ENCODE results near the gene RABGAP1L.
A peak's percentile ranks its signal among the peaks of the same experiment; 100 is the strongest.

The RABGAP1L gene

DNA sequence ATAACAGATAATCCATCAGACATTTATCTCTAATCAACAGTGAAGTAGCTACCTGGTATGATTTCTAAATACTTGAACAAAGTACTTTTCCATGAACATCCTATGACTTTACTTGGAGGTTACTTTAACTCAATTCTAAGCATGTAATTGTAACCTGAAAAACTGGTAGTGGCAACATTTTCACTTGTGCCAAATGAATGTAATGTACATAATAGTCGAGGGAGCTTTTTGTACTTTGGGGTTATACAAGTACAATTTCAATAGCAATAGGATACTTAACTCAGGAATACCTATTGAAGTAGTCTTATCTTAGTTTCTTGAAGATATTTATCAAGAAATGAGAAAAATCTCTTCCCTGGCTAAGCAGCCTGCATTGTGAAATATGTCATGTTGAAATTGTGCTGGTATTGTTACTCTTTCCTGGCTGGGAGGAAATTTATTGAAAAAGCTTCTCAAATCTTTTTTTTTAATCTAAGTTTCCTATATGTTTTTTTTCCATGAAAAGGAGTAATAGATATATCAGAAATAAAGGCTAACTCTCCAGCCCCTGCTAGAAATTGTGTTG lies 806.8 kb downstream of the RABGAP1L start:
- DNase-seq (ENCODE audit: low spot score): no peak

- DNase-seq (ENCODE audit: low spot score): no peak
These were observed 808.8 kb downstream of the RABGAP1L start for GRCh38 chr1:174967845-174968705.

- DNase-seq (ENCODE audit: low spot score): no peak
These were observed 809.5 kb downstream of the RABGAP1L start for GRCh38 chr1:174968750-174969244.

- no peak for DNase-seq (ENCODE audit: low spot score)
These were observed 810.7 kb downstream of the RABGAP1L start for GRCh38 chr1:174969977-174970376.

- DNase-seq (ENCODE audit: low spot score): no peak
These were observed 812.1 kb downstream of the RABGAP1L start for GRCh38 chr1:174971466-174971865.

- no peak for DNase-seq (ENCODE audit: low spot score)
These were observed 812.6 kb downstream of the RABGAP1L start for GRCh38 chr1:174971902-174972301.

DNA sequence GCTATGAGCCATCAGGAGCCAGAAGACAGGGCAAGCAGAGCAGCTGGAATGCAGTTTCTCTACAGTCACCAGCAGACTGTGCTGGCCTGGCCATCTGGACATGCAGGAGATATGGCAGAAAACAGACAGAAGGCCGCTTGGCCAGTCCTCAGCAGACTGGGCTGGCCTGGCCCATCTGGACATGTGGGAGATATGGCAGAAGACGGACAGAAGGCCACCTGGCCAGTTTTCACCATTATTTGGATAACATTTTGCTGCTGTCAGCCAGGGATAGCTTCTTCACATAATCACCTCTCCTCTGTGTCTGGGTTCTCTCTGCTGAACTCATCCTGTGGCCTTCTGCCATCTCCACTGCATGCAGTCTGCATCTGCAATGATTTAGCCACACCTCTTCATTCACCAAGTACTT lies 815.4 kb downstream of the RABGAP1L start:
- no peak for DNase-seq (ENCODE audit: low spot score)

DNA sequence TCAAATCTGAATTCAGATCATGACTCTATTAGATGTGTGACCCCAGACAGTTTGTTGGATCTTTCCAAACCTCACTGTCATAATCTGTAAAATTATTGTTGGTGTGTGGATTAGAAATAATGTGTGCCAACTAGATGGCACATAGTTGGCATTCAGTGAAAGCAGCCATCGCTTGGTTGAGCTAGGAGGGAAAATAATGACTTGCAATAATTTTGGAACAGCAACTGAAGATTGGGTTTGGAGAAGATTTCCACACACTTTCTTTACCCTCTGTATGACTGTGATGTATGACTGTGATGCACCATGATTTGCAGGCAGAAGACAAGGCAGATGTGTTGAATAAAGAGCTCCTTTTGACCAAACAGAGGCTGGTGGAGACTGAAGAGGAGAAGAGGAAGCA lies 816.4 kb downstream of the RABGAP1L start:
- DNase-seq (ENCODE audit: low spot score): no peak

DNA sequence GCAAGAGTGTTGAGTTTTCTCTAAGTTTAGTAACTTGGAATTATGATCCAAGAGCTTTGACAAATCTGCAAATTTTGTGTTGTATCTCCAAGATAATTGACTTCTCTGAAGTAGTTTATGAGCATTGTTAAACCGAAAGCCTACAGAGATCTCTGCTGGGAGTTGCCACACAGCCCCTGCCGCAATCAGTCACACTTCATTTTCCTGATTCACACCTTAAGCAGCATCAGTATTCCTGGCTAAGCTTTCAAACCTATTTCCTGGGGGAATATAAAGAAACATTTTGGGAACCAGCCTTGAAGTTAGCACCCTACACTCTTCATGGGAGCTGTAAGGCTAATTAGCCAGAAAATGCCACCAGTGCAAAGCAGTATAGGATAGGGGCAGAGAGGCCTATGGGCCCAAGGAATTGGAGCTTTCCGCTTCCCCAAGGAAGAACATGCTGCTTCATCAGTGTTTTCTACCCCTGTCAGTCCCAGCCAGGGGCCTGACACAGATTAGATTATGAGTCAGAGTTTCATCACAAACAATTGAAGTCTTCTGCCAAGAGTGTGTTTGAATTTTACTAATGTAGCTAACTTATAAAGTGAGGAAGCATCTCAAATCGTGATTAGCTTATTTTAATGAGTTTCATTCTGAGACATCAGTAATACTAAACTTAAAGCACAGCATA lies 817.3 kb downstream of the RABGAP1L start:
- DNase-seq (ENCODE audit: low spot score): no peak

- DNase-seq (ENCODE audit: low spot score): peak; percentile 50
These were observed 823.8 kb downstream of the RABGAP1L start for GRCh38 chr1:174982971-174983689.

DNA sequence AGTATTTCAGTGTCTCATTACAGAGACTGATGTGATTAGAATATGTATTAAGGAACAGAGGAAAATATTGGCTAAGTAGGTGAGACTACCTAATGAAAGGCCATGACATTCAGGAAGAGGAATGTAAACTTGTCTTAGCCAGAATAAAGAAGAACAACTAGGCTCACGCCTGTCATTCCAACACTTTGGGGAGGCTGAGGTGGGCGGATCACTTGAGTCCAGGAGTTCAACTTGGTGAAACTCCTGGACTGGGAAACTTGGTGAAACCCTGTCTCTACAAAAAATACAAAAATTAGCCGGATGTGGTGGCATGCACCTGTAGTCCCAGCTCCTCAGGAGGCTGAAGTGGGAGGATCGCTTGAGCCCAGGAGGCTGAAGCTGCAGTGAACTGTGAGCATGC lies 825.6 kb downstream of the RABGAP1L start:
- no peak for DNase-seq (ENCODE audit: low spot score)

DNA sequence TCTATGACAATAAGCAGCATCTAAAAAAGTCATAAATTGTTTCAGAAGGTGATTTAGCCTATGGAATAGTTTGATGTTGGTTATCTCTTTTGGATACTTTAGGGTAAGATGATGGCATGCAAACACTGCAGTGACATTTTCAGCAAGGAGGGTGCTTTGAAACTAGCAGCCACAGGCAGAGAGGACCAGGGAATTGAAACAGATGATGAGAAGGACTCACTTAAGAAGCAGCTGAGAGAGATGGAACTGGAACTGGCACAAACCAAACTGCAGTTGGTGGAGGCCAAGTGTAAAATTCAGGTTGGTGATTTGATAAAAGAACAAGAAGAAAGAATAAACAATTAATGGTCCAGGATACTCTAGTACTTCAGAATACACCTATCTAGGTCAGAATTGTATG lies 829.2 kb downstream of the RABGAP1L start:
- DNase-seq (ENCODE audit: low spot score): no peak

- no peak for DNase-seq (ENCODE audit: low spot score)
These were observed 829.7 kb downstream of the RABGAP1L start for GRCh38 chr1:174988986-174989385.

DNA sequence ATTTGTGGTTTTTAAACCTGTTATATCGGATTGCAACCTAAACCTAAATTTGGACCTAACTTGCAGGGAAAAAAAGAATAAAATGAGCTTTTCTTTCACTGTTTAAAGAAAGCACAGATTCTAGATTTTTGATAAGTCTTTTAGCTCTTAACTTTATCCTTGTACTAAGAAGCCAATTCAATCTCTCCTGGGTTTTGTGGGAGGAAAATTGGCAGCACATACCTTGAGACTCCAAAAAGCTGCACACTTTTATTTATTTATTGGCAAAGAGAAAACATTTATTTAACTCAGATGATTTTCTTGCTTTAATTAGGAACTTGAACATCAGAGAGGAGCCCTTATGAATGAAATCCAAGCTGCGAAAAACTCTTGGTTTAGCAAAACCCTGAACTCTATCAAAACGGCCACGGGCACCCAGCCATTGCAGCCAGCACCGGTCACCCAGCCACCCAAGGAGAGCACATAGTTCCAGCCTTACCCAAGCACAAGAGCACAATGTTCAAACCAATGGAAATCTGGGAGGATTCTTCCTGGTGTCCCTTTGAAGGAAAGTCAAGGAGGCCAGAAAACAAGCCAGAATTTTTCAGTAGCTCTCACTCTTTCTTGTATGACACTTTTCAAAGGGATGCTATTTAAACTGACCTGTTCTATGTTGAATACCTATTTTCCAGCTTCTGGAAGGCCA lies 830.4 kb downstream of the RABGAP1L start:
- no peak for DNase-seq (ENCODE audit: low spot score)

DNA sequence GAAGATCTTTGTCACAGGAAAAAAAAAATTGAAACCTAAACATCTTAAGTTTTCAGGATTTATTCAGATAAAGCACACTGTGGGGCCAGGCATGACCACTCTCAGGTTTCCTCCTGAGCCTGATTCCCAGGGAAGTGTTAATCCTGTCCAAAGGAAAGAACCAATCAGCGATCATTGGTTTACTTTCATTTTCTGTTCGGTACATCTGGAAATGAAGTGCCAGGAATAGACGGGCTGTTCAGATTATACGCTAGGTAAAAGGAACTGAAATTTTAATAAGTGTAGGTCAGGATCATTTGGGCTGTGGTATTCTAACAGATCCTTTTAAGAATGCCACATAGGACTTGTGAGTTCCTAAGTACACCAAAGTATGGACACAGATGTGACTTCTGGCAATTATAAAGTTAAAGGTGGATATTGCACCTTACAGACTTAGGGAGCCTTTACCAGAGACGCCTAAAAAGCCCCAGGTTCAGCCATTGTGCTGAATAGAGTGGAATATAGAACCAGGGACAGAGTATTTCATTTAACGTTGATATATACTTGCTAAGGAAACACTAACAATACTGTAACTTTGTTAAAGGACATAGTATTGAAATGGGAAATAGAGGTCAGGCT lies 831.2 kb downstream of the RABGAP1L start:
- DNase-seq (ENCODE audit: low spot score): peak; percentile 73

DNA sequence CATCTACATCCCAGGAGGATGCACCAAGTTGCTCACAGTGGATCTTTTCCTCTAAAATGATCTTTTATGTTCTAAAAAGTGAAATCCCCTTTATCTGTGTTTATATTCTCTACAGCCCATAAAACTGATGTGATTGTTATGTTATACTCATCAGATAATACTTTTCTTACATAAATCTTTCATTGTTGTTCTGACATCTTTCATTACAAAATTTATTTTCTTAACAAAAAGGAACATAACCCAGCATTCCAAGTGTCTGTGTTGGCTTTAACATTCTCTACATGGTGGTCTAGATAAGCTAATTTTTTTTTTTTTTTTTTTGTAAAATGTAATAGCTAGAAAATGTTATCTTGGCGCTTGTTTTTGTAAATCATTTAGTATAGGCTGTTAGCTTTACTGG lies 832.2 kb downstream of the RABGAP1L start:
- DNase-seq (ENCODE audit: low spot score): no peak

- no peak for DNase-seq (ENCODE audit: low spot score)
These were observed 835.8 kb downstream of the RABGAP1L start for GRCh38 chr1:174995121-174995520.

- no peak for DNase-seq (ENCODE audit: low spot score)
These were observed 836.6 kb downstream of the RABGAP1L start for GRCh38 chr1:174995916-174996315.

- DNase-seq (ENCODE audit: low spot score): peak; percentile 54
These were observed 837.2 kb downstream of the RABGAP1L start for GRCh38 chr1:174996476-174996875.

GRCh38 chr1:174997041-174997440 lies 837.7 kb downstream of the RABGAP1L start:
- no peak for DNase-seq (ENCODE audit: low spot score)

DNA sequence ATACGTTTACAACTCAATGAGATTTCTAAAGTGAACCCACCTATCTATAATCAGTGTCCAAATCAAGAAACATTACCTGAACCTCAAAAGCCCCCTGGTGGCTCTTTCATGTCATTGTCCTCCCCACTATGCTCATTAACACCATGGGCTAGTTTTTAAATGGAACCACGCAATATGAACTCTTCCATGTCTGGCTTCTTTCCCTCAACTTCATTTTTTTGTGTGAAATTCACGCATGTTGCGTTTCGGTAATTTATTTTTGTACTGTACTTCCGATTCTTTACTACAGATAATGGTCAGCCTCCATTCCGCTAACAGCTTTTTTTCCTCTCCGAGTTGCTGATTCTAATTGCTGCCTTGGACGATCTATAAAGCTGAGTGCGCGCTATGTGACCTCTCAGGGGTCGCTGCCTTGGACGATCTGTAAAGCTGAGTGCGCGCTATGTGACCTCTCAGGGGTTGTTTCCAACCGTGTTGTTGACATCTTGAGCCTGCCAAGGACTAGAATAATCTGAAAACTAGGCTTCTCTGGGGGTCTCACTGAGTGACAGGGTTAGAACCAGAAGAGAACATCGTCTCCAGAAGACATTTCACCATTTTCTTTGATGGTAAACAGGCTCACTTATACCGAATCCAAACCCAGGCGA lies 839.4 kb downstream of the RABGAP1L start:
- peak; percentile 69 for DNase-seq (ENCODE audit: low spot score)
